NCI-H2227 (cell line): Measurements from ENCODE around the gene CYP27B1.
"Not testable (repeated sequence)": the region's sequence is repeated elsewhere in the genome, so short reads cannot be mapped to it uniquely, and the experiment has no call there.

ENCODE experiments used
- DNase-seq: peaks from one replicate; lab custom pipeline; 2025; ENCODE audit not compliant: unreplicated experiment; lab: John Stamatoyannopoulos, UW

Gene CYP27B1

GRCh38 chr12:57723630-57723962 lies 43.3 kb downstream of the CYP27B1 start:
- no peak for DNase-seq

DNA sequence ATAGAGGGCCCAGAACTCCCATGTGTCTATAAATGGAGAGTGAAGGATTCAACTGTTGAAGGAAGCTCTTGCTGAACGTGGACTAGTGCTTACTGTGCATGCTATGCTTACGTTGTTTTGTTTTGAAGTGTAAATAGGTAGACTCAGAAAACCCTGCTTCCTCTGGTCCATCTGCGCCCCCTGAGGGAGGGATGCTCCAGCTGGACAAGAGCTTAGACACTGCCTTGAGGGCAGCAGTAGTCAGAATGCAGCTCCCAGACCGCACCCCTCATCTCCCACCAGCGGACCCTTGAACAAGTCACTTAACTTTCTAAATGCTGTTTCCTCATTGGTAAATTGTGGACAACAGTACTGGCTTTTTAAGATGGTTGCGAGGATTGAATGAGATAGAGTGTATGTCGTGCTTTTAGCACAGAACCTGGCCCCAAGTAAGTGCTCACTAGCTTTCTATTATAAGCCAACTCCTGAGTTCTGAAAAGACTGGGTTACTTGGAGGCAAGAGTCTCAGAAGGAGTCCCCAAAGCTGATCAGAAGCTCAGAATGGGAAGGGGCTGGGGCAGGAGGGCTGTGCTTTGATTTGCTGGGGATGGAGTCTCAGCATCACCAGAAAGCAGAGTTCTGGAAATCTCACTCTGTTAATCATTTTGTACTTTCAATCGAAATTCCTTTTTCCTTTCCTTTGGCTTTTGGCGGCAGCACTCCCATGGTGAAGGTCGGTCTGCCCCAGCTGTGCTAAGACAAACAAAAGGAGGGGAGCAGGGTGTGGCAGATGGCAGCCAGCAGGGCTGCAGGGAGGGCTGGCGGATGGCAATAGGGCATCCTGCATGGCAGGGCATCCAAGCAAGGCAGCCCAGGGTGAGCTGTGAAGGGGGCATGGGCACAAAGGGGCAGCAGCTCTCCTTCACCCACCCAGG lies 43.9 kb downstream of the CYP27B1 start:
- DNase-seq, result no peak

- not testable (repeated sequence) for DNase-seq
These were observed 44.9 kb downstream of the CYP27B1 start for GRCh38 chr12:57721846-57722608.

- no peak for DNase-seq
These were observed 46.0 kb downstream of the CYP27B1 start for GRCh38 chr12:57720606-57721595.

DNA sequence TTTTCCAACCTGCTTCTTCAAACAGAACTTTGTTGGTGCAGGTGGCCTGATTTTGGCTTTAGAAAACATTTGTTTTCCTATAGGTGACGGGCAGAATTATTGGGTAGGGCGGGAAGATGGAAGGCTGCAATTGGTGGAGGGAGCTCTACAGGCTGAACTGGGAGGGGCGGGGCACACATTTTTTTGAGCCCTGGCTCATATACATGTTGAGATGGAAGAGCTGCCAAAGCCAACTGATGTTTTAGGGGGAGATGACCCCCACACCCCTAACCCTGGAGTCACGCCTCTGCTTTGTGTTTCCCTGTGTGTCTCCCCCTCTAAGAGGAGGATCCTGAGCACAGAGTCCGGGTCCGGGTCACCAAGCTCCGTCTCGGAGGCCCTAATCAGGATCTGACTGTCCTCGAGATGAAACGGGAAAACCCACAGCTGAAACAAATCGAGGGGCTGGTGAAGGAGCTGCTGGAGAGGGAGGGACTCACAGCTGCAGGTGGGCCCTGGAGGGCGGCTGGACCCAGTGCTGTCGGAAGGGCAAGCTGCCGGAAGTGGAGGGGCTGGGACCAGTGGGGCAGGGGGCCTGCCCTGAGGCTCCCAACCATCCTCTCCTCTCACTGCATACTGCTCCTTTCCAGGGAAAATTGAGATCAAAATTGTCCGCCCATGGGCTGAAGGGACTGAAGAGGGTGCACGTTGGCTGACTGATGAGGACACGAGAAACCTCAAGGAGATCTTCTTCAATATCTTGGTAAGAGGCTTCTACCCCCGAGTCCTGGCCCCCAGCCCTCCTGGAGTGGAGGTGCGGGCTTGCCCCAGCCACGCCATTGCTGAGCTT lies 46.9 kb downstream of the CYP27B1 start:
- DNase-seq, result no peak

GRCh38 chr12:57718641-57719528 lies 48.0 kb downstream of the CYP27B1 start:
- DNase-seq, result no peak

DNA sequence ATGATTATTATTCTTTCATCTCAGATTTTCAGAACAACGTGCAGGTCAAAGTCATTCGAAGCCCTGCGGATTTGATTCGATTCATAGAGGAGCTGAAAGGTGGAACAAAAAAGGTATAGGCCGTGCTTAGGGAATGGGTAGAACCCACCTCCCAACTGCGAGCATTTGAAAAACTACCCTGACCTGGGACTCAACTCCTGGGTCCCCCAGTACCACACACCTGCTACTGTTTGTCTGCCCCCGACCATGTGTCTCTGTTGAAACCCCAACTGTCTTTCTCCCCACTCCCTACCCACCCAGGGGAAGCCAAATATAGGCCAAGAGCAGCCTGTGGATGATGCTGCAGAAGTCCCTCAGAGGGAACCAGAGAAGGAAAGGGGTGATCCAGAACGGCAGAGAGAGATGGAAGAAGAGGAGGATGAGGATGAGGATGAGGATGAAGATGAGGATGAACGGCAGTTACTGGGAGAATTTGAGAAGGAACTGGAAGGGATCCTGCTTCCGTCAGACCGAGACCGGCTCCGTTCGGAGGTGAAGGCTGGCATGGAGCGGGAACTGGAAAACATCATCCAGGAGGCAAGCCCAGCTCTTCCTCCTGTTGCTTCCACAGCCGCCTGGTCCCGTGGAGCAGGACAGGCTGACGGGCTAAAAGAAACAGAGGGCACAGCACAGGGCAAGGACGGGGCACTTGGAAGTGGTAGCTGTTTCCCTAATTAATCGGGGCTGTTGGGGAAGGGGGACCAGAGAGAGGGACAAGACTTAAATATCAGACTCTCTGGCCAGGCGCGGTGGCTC lies 48.8 kb downstream of the CYP27B1 start:
- DNase-seq, result no peak

- no peak for DNase-seq
These were observed 49.7 kb downstream of the CYP27B1 start for GRCh38 chr12:57717131-57717530.

DNA sequence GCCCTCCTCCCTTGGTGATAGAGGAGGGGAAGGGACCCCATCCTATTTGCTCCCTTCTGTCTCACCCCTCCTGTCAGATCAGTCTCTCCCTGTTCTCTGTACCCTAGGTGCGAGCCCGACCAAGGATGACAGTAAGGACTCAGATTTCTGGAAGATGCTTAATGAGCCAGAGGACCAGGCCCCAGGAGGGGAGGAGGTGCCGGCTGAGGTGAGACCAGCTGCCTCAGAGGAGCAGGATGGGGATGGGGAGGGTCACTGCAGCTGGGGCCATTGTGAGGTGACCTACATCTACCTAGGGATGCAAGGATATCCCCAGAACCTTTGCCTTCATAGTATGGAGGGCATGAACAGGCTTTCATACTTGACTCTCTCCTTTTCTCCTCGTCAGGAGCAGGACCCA lies 50.6 kb downstream of the CYP27B1 start:
- DNase-seq, result no peak

- no peak for DNase-seq
These were observed 51.1 kb downstream of the CYP27B1 start for GRCh38 chr12:57715786-57716185.

GRCh38 chr12:57715036-57715748 lies 51.7 kb downstream of the CYP27B1 start:
- not testable (repeated sequence) for DNase-seq

GRCh38 chr12:57713209-57713608 lies 53.7 kb downstream of the CYP27B1 start:
- DNase-seq, result no peak

GRCh38 chr12:57712701-57713100 lies 54.2 kb downstream of the CYP27B1 start:
- no peak for DNase-seq
